T-helper 1 cell treated with Interleukin-12 subunit alpha and Interleukin-12 subunit beta and Interleukin-4 antibody, amounts not matched to agents 30 ng/mL and 1 ng/mL, for 36 hours (primary cell): ENCODE results near the gene LFNG. TPM values are rescaled to one million over a fixed set of nuclear protein-coding genes. Genes with fewer than 3 reads are reported as not detected.

Source experiments
- intact Hi-C: fragments of 100-400 bp; cut with micrococcal nuclease; formaldehyde crosslinking; loops from one replicate; pipeline ENCODE4 v1.15.1; 2024
- total RNA-seq: library from RNA; stranded (reverse); gene quantifications from 2 replicates; pipeline ENCODE4 v1.2.3, GENCODE V29; 2022

LFNG gene
- total RNA-seq, 1 donor from 2014 or later, result 125 TPM

DNA sequence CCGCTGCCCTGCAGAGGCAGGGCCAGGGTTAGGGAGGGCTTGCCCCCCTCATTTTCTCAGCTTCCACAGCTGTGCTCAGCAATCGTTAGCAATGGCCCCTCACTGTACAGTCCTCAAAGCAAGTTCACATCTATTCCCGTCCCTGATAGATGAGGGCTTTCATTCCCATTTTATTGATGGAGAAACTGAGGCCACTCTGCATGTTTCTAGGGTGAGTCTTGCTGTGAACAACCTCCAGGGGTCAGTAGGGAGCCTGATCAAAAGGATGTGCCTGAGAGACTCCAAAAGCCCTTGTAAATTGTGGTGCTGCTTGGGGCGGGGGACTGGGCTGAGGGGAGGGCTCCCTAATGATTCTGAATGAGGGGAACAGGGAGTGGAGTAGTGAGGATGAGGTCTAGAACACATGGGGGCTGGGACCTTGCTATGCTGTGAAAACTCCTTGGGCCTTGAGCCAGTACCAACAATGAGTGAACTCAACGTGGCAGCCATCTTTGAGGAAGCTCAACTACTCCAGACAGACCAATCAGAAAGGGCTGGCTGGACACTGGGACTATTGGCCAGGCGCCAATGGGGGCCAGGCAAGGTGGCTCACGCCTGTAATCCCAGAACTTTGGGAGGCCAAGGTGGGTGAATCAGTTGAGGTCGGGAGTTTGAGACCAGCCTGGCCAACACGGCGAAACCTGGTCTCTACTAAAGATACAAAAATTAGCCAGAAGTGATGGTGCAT is 36.7 kb upstream of the LFNG start:
- intact Hi-C loops, result loop anchor here (2.0 kb wide), 1 partner anchor 198 kb away; no protein-coding TSS in a partner anchor

GRCh38 chr7:2483494-2483893 is 36.1 kb upstream of the LFNG start:
- intact Hi-C loops, result loop anchor here (2.0 kb wide), 1 partner anchor 197 kb away; no protein-coding TSS in a partner anchor

- intact Hi-C loops, result no loop called here
Observed at GRCh38 chr7:2484868-2485267, 34.7 kb upstream of the LFNG start.

- intact Hi-C loops, result no loop called here
Observed at GRCh38 chr7:2487586-2488271, 31.8 kb upstream of the LFNG start.

DNA sequence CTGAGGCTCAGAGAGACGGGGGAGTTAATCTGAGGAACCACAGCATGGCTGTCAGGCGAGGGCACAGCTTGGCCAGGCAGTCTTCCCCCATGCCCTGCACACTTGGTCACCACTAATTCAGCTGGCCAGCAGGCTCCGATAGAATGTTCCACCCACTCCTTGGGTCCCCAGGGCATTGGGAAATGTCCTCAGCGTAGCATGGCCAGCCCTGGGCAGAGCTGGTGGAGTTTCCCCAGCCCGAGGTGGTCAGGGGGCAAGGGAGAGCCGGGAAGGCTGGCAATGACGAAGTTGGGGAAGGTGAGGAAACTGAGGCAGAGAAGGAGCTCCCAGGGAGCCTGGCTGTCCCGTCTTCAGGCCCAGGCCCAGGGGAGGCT is 31.3 kb upstream of the LFNG start:
- intact Hi-C loops, result no loop called here

DNA sequence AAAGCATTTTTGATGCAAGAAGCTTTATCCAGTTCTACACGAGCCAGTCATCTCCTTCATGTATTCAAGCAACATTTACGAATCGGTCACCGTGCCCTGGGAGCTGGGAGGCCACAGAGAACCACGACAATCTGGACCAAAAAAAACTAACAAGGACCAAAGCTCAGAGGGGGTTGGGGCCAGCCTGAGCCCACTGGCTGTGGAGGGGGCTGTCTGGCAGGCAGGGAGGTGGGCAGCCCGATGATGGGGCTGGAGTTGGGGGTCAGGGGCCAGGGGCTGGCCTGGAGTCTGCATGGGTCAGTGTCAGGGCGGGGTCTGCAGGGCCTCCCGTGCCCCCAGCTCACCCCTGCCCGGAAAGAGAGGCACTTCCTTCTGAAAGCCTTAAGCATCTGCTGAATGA is 30.9 kb upstream of the LFNG start:
- intact Hi-C loops, result no loop called here

- intact Hi-C loops, result no loop called here
Observed at GRCh38 chr7:2490181-2490651, 29.4 kb upstream of the LFNG start.

GRCh38 chr7:2492038-2492437 is 27.5 kb upstream of the LFNG start:
- intact Hi-C loops, result no loop called here

- intact Hi-C loops, result no loop called here
Observed at GRCh38 chr7:2493205-2494164, 26.1 kb upstream of the LFNG start.

- intact Hi-C loops, result no loop called here
Observed at GRCh38 chr7:2494191-2495130, 25.1 kb upstream of the LFNG start.

DNA sequence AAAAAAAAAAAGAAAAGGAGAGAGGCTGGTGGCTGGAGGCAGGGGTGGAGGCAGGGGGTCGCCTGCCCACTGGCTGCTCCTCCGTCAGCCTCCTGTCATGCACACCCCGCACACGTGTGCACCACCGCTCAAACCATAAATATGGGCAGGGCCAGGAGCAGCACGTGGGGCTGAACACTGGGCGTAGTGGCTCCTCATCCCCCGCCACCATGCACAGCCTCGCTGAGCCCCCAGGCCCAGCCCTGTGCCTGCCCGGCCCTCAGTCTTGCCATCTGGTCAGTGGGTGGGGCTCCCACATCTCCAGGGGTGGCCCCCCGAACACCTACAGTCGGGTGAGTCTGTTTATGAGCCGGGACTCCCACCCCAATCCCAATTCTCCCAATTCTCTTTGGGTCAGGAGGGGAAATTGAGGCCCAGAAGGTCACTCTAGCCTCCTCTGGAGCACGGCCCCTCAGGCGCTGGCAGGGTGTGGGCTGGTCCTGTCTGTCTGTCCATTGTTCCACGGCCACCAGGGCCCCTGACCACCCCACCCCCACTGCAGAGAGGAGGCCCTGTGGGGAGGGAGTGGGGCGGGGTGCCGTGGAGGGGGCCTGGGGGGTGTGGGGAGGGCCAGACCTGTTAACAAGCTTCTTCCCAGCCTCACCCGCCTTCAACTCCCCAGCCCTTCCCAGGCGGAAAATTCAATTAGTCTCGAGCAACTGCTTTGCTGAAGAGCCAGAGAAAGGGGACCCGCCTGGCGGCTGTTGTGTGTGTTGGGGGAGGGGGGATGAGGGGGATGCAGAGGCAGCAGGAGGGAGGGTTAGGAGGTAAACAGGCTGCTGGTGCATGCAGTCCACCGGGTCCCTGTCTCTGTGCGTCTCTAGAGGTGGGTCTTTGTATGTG is 23.9 kb upstream of the LFNG start:
- intact Hi-C loops, result no loop called here

DNA sequence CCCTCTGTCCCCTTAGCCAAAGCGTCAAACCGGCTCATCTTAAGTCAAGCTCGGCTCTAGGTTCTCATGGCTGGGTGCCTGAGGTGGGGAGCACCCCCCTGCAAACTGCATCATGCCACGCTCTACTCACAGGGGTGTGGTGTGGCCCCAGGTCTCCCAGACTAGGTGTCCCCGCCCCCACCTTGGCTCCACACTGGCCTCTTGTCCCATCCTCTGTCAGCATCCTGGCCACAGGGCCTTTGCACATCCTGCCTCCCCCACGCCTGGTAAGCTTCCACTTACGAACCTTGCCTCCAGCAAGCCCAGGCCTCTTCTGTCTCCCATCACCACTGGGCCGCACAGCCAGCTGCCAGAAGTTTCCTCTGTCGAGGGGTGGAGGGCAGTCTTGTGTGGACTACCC is 23.2 kb upstream of the LFNG start:
- intact Hi-C loops, result no loop called here

DNA sequence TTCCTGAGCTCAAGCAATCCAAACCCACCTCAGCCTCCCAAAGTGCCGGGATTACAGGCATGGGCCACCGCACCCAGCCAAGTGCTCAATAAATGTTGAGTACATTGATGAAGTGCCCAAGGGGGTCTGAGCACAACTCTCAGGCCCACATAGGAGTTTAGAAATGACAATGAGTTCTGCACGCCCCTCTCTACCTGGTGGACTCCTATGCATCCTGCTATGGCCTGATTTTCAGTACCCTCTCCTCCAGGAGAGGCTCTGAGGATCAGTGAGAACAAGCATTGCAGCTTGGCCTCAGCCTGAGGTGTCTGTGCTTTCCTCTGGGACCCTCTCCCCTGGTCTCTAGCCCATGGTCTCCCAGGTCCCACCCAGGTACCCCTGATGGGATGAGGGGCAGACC is 22.5 kb upstream of the LFNG start:
- intact Hi-C loops, result no loop called here

DNA sequence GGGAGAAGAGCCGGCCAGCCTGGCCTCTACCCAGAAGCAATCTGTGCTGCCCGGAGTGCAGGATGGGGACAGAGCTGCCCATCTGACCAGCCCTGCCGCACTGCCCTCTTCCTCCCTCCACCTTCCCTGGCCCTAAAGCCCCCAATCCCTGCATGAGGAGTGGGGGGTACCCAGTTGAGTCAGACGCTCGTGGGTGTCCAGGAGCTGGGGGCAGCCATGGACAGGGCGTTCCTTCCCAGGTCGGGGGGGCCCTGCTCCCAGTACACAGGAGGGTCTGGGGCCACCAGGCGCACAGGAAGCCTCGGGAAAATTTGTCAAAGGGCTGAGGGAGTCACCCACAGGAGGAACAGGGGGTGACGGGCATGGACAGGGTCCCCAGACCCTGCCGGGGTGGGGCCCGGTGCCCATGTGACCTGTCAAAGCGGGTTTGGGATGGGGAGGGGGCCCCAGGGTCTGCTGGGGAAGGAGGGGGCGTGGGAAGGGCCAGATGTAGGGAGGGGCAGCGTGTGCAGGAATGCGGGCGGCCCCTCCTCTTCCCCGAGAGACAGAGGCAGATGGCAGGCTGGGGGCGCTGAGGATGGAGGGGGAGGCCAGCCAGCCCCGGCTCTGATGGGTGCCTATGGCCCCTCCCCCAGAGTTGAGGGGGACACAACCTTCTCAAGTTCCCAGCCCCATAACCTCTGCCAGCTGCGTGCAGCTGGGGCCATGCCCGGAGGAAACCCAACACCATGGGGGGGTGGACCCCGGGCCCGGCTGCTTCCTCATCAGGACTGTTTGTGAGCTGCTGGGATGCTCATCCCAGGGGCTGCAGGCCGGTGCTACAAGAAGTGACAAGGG is 21.9 kb upstream of the LFNG start:
- intact Hi-C loops, result no loop called here

GRCh38 chr7:2498708-2499107 is 20.9 kb upstream of the LFNG start:
- intact Hi-C loops, result no loop called here

- intact Hi-C loops, result no loop called here
Observed at GRCh38 chr7:2499181-2499580, 20.4 kb upstream of the LFNG start.

- intact Hi-C loops, result no loop called here
Observed at GRCh38 chr7:2499719-2500430, 19.7 kb upstream of the LFNG start.

- intact Hi-C loops, result no loop called here
Observed at GRCh38 chr7:2500701-2501100, 18.9 kb upstream of the LFNG start.
